GM23338 (cell line): ENCODE results near the gene CD2BP2.

Source experiments
- CREB1 ChIP-seq: fragments of 250-450 bp; sonication (Bioruptor Pico); IDR thresholded peaks from 2 replicates; pipeline ENCODE4 v1.5.0; 2020; ENCODE audit warnings: low read depth, mild to moderate bottlenecking, moderate library complexity
- CTCF ChIP-seq, 2 experiments: fragments of 200-600 bp in 1 of 2; sonication (generic) in 1 of 2; conservative IDR thresholded peaks; 2 replicates each; pipeline versions ENCODE4 v1.5.1 to v1.6.1; 2016 to 2017; ENCODE audit warnings: antibody characterized with exemption in 2 of 2, low read depth in 2 of 2, mild to moderate bottlenecking in 2 of 2, moderate library complexity in 1 of 2
- EZH2 ChIP-seq: fragments of 200-600 bp; sonication (generic); IDR thresholded peaks from one replicate; pipeline ENCODE4 v1.8.0; 2017; ENCODE audit warnings: antibody characterized with exemption, mild to moderate bottlenecking, low read depth; ENCODE audit not compliant: unreplicated experiment
- EZH2phosphoT487 ChIP-seq: fragments of 200-600 bp; sonication (generic); IDR thresholded peaks from one replicate; pipeline ENCODE4 v1.8.1; 2018; ENCODE audit warnings: antibody characterized with exemption; ENCODE audit not compliant: unreplicated experiment
- JUNB ChIP-seq: IDR thresholded peaks from one replicate; pipeline ENCODE4 v1.6.1; 2016; ENCODE audit warnings: antibody characterized with exemption; ENCODE audit not compliant: unreplicated experiment
- POLR2AphosphoS5 ChIP-seq: IDR thresholded peaks from 2 replicates; pipeline ENCODE4 v1.6.1; 2016; ENCODE audit warnings: antibody characterized with exemption, low read depth
- REST ChIP-seq: IDR thresholded peaks from one replicate; pipeline ENCODE4 v1.6.1; 2018; ENCODE audit warnings: antibody characterized with exemption; ENCODE audit not compliant: unreplicated experiment
- STAT1 ChIP-seq: IDR thresholded peaks from one replicate; pipeline ENCODE4 v1.6.1; 2016; ENCODE audit warnings: antibody characterized with exemption; ENCODE audit not compliant: unreplicated experiment
- ZNF331 ChIP-seq: fragments of 250-450 bp; sonication (Bioruptor Pico); IDR thresholded peaks from 2 replicates; pipeline ENCODE4 v1.5.0; 2020; ENCODE audit warnings: low read depth, mild to moderate bottlenecking, moderate library complexity

- no peak for TF ChIP-seq CTCF (conservative IDR thresholded peaks at IDR 0.05; ENCODE audit: low read depth in 2 of 2)
- no peak for TF ChIP-seq POLR2AphosphoS5
- TF ChIP-seq REST = no peak
- no peak for TF ChIP-seq CREB1
- no peak for TF ChIP-seq EZH2phosphoT487
- no peak for TF ChIP-seq JUNB
- TF ChIP-seq EZH2 = no peak
- TF ChIP-seq ZNF331 (CRISPR knock-in tag) = no peak
- TF ChIP-seq STAT1 = no peak
Observed at GRCh38 chr16:30357085-30357714, 2.1 kb upstream of the CD2BP2 start.
